IMR-90 (cell line): Measurements from ENCODE around the gene S100B. TPM values are rescaled to one million over a fixed set of nuclear protein-coding genes. Genes with fewer than 3 reads are reported as not detected.

Experiments
- ATAC-seq: fragments of 200-7000 bp; cut with Tn5 transposase; 2 replicates; pipeline ENCODE4 v1.9.1; 2020; ENCODE audit warnings: low read depth, mild to moderate bottlenecking, moderate library complexity
- BruUV-seq: library from RNA; stranded (reverse); fragments of 400-500 nt; replicated peaks from 2 replicates; lab custom pipeline; 2021; lab: Mats Ljungman, UMichigan
- CTCF ChIA-PET: fragments of 300-600 bp; formaldehyde crosslinking; extraction: SDS; loops from one replicate; lab custom pipeline; 2021; ENCODE audit warnings: antibody characterized with exemption; lab: Yijun Ruan, JAX
- POLR2A ChIA-PET: fragments of 300-600 bp; sonication (Branson Sonifier 250); formaldehyde crosslinking; loops from one replicate; lab custom pipeline; 2022; ENCODE audit warnings: antibody characterized with exemption; ENCODE audit not compliant: unreplicated experiment; lab: Charles Lee
- DNase-seq: peaks from one replicate; pipeline ENCODE4 v3.0.0; 2013
- H2AFZ ChIP-seq: replicated peaks from 2 replicates; pipeline ENCODE3; 2013; ENCODE audit warnings: low read length, mild to moderate bottlenecking; ENCODE audit not compliant: poor library complexity
- H2AK5ac ChIP-seq: 2 replicates; pipeline ENCODE4 v1.6.1; 2013; ENCODE audit warnings: low read depth, low read length, inconsistent platforms
- H2AK9ac ChIP-seq: replicated peaks from 2 replicates; pipeline ENCODE3; 2013; ENCODE audit warnings: mild to moderate bottlenecking, low read depth, low read length, moderate library complexity; ENCODE audit not compliant: poor library complexity
- H2BK120ac ChIP-seq: 2 replicates; pipeline ENCODE4 v1.6.1; 2013; ENCODE audit warnings: low read depth, low read length, inconsistent platforms
- H2BK15ac ChIP-seq: 3 replicates; pipeline ENCODE4 v1.6.1; 2013; ENCODE audit warnings: low read depth, low read length, inconsistent platforms
- H2BK20ac ChIP-seq: 2 replicates; pipeline ENCODE4 v1.6.1; 2013; ENCODE audit warnings: low read depth, mild to moderate bottlenecking, inconsistent platforms, low read length, moderate library complexity
- H2BK5ac ChIP-seq: 2 replicates; pipeline ENCODE4 v1.6.1; 2013; ENCODE audit warnings: mild to moderate bottlenecking, low read depth, low read length, inconsistent platforms; ENCODE audit not compliant: poor library complexity, severe bottlenecking
- H3K14ac ChIP-seq: replicated peaks from 2 replicates; pipeline ENCODE4 v1.6.1; 2013; ENCODE audit warnings: low read depth, low read length, inconsistent platforms
- H3K18ac ChIP-seq: 2 replicates; pipeline ENCODE4 v1.6.1; 2013; ENCODE audit warnings: low read depth, low read length, control low read depth
- H3K23ac ChIP-seq: 2 replicates; pipeline ENCODE4 v1.6.1; 2013; ENCODE audit warnings: low read depth, low read length, inconsistent platforms
- H3K27ac ChIP-seq: 2 replicates; pipeline ENCODE4 v1.5.1; 2013; ENCODE audit warnings: mild to moderate bottlenecking, control low read depth, low read length; ENCODE audit not compliant: insufficient read depth
- H3K27me3 ChIP-seq: 2 replicates; pipeline ENCODE4 v1.6.1; 2013; ENCODE audit warnings: low read length; ENCODE audit not compliant: control insufficient read depth, insufficient read depth
- H3K36me3 ChIP-seq: 2 replicates; pipeline ENCODE4 v1.6.1; 2013; ENCODE audit warnings: low read length, mixed read lengths; ENCODE audit not compliant: control insufficient read depth, insufficient read depth
- H3K4ac ChIP-seq: 2 replicates; pipeline ENCODE4 v1.6.1; 2013; ENCODE audit warnings: low read depth, low read length, inconsistent platforms
- H3K4me1 ChIP-seq: 2 replicates; pipeline ENCODE4 v1.6.1; 2013; ENCODE audit warnings: low read length, mixed read lengths; ENCODE audit not compliant: control insufficient read depth, insufficient read depth
- H3K4me2 ChIP-seq: 2 replicates; pipeline ENCODE4 v1.6.1; 2013; ENCODE audit warnings: low read depth, mild to moderate bottlenecking, control low read depth, low read length, moderate library complexity
- H3K4me3 ChIP-seq: 2 replicates; pipeline ENCODE4 v1.5.1; 2013; ENCODE audit warnings: low read depth, mild to moderate bottlenecking, control low read depth, low read length, moderate library complexity; ENCODE audit not compliant: insufficient read depth
- H3K56ac ChIP-seq: 2 replicates; pipeline ENCODE4 v1.6.1; 2013; ENCODE audit warnings: low read length, inconsistent platforms; ENCODE audit not compliant: insufficient read depth; ENCODE audit errors: extremely low read depth
- H3K79me1 ChIP-seq, 2 experiments: 2 replicates each; pipeline ENCODE4 v1.6.1; 2013; ENCODE audit warnings: low read length in 2 of 2, inconsistent platforms in 1 of 2, low read depth in 1 of 2
- H3K9ac ChIP-seq: 2 replicates; pipeline ENCODE4 v1.6.1; 2013; ENCODE audit warnings: low read depth, low read length, control low read depth
- H3K9me1 ChIP-seq: 2 replicates; pipeline ENCODE4 v1.6.1; 2013; ENCODE audit warnings: low read length, inconsistent platforms; ENCODE audit not compliant: insufficient read depth
- H3K9me3 ChIP-seq: 2 replicates; pipeline ENCODE4 v1.6.1; 2013; ENCODE audit warnings: low read length; ENCODE audit not compliant: control insufficient read depth, insufficient read depth
- H4K20me1 ChIP-seq: 2 replicates; pipeline ENCODE4 v1.6.1; 2013; ENCODE audit warnings: low read length, inconsistent platforms; ENCODE audit not compliant: insufficient read depth
- H4K5ac ChIP-seq: 2 replicates; pipeline ENCODE4 v1.6.1; 2013; ENCODE audit warnings: mild to moderate bottlenecking, low read depth, low read length, control low read depth
- H4K8ac ChIP-seq, 2 experiments: 2 replicates each; pipeline ENCODE4 v1.6.1; 2013; ENCODE audit warnings: low read depth in 2 of 2, low read length in 2 of 2, control low read depth in 1 of 2, inconsistent platforms in 1 of 2
- H4K91ac ChIP-seq: 2 replicates; pipeline ENCODE4 v1.6.1; 2013; ENCODE audit warnings: low read depth, low read length, inconsistent platforms; ENCODE audit not compliant: insufficient read depth
- CEBPB ChIP-seq: IDR thresholded peaks from 2 replicates; pipeline ENCODE4 v1.6.1; 2012; ENCODE audit warnings: low read depth, low read length, improper control_type of control experiment
- MAFK ChIP-seq: IDR thresholded peaks from 2 replicates; pipeline ENCODE4 v1.6.1; 2012; ENCODE audit warnings: low read depth, low read length, improper control_type of control experiment
- MAZ ChIP-seq: IDR thresholded peaks from 2 replicates; pipeline ENCODE4 v1.6.1; 2012; ENCODE audit warnings: low read depth, mild to moderate bottlenecking, low read length, improper control_type of control experiment, moderate library complexity, borderline replicate concordance
- MXI1 ChIP-seq: IDR thresholded peaks from 2 replicates; pipeline ENCODE4 v1.6.1; 2012; ENCODE audit warnings: low read depth, mild to moderate bottlenecking, low read length, moderate library complexity, borderline replicate concordance
- NFE2L2 ChIP-seq: fragments of 150-350 bp; IDR thresholded peaks from 2 replicates; pipeline ENCODE4 v1.6.1; 2016; ENCODE audit warnings: low read depth, mild to moderate bottlenecking, low read length
- POLR2A ChIP-seq: IDR thresholded peaks from 2 replicates; pipeline ENCODE4 v1.6.1; 2012; ENCODE audit warnings: mild to moderate bottlenecking, low read depth, low read length
- RCOR1 ChIP-seq: IDR thresholded peaks from 2 replicates; pipeline ENCODE4 v1.6.1; 2012; ENCODE audit warnings: mild to moderate bottlenecking, low read length, improper control_type of control experiment; ENCODE audit not compliant: insufficient replicate concordance
- WGBS, 2 experiments: methylation state at CpG; one replicate each; pipeline versions ENCODE4 v1.1.5 to v1.1.7; 2013; ENCODE audit warnings: missing lambda C conversion rate in 2 of 2; ENCODE audit not compliant: insufficient read length in 1 of 2; ENCODE audit errors: extremely low coverage in 2 of 2; 5-methylcytosine and 5-hydroxymethylcytosine counted together
- dilution Hi-C: fragments of 300-500 bp; cut with HindIII; formaldehyde crosslinking; loops from one replicate; pipeline ENCODE4 v1.14.3; 2018; ENCODE audit warnings: low sequenced_read_pairs; ENCODE audit not compliant: unreplicated experiment
- in situ Hi-C: fragments of 300-500 bp; cut with MboI; formaldehyde crosslinking; loops from 3 replicates; pipeline ENCODE4 v1.14.3; 2019; ENCODE audit warnings: low sequenced_read_pairs, inconsistent platforms, mixed read lengths
- intact Hi-C: fragments of 100-400 bp; cut with micrococcal nuclease; formaldehyde crosslinking; loops from 2 replicates; pipeline ENCODE4 v1.10.0; 2022
- polyA plus RNA-seq, 3 experiments: library from polyadenylated mRNA; depleted of rRNA; stranded (reverse); fragments of >200 nt; gene quantifications; 2 replicates each; pipeline ENCODE4 v1.2.3, GENCODE V29; 2012; ENCODE audit warnings: low replicate concordance in 1 of 3
- total RNA-seq: library from RNA; depleted of rRNA; stranded (reverse); fragments of >200 nt; gene quantifications from 2 replicates; pipeline ENCODE4 v1.2.3, GENCODE V29; 2012
- TF ChIP-seq, protein P1 (sequence below): fragments of 150-350 bp; IDR thresholded peaks from 2 replicates; pipeline ENCODE4 v1.6.1; 2017; ENCODE audit warnings: mild to moderate bottlenecking, antibody characterized with exemption, low read length, low read depth

The S100B gene
- total and polyA plus RNA-seq, 2 of the 4 experiments (the other 2 are of a cell fraction), result 0.18 to 0.26 TPM

DNA sequence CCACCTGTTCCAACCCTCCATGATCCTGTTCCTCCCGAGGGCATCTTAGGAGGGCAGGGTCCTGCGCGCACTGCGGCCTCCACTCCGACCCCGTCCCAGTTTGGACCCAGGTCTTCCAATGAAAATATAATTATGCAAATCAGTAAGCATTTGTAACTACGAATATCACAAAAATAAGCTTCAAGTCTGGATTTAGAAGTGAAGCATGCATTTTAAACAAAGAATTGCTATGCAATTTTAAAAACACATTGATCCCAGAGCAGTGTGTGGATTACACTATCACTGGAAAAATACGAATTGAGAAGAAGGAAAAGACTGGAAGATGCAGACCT, 31.3 kb upstream of the S100B start (continued):
- no peak for TF ChIP-seq NFE2L2

DNA sequence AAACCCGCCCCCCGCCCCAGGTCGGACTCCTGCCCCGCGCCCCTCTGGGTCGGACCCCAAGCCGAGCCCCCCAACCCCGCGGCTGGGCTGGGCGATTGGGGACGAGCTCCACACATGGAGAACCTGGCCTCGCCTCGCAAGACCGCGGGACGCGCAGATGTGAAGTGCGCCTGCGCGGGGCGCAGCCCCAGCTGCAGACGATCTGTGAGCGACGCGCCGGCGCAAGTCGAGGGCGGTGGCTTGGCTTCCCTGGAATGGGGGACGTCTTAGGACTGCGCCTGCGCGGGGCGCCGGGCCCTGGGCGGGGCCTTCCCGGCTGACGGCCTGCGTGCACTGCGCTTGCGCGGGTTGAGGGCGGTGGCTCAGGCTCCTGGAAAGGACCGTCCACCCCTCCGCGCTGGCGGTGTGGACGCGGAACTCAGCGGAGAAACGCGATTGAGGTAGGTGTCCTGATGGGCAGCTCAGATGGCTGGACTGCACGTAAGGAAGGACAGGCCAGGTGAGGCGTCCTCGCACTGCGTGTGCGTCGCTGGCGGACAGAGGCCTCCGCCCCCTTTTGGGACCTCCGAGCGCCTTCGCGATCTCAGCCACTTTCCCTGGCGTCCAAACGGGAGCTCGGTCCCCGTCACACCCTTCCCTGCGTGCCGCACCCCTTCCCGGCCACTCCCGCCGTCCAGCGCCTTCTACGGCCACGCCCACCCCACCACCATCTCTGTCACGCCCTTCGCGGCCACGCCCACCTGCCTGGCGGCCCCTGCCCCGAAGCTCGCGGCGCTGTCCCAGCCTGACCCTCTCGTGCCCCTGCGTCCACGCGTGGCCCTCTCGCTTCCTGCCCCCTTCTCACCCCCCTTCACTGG, 30.7 kb upstream of the S100B start, which contains the start of gene PRMT2:
TSS of gene PRMT2 (plus strand) at position 351 of the 857 bp plus-strand sequence. CDS start 1,278 bp downstream, outside the sequence.
- peaks cover 5 to 31% of the 10 kb centered on the region in 2 experiments; a peak in 3 of 4 replicates for H3K79me1 ChIP-seq
- peak within 1 kb of the TSS; percentile 98 to 100 for H4K8ac ChIP-seq
- peak within 1 kb of the TSS; percentile 100 for H2AK5ac ChIP-seq
- H3K9me1 ChIP-seq, result peaks cover 6% of the 10 kb centered on the region; the same call in 1 of the 2 replicates
- peak within 1 kb of the TSS; percentile 98 for H2AFZ ChIP-seq
- CTCF ChIA-PET, result interaction anchor here (0.6 kb wide), 1 partner anchor 357 kb away, joined by 5 read pairs; no protein-coding TSS in a partner anchor
- peaks cover 27% of the 10 kb centered on the region for H4K20me1 ChIP-seq
- H3K4ac ChIP-seq, result peak within 1 kb of the TSS; percentile 99
- DNase-seq (peak; percentile 96), ATAC-seq (peak; percentile 93)
- peak within 1 kb of the TSS; percentile 100 for H3K14ac ChIP-seq
- H4K5ac ChIP-seq, result peak within 1 kb of the TSS; percentile 97
- H3K4me1 ChIP-seq, result peaks cover 4% of the 10 kb centered on the region
- H3K56ac ChIP-seq, result peak within 1 kb of the TSS; percentile 97
- BruUV-seq, result no TSS peak
- peak within 1 kb of the TSS; percentile 59 for H2BK120ac ChIP-seq
- H3K36me3 ChIP-seq, result peaks cover 3% of the 10 kb centered on the region
- no peaks in the 10 kb centered on the region for H3K27me3 ChIP-seq
- H3K9me3 ChIP-seq, result no peaks in the 10 kb centered on the region
- intact Hi-C loops, result no loop called here
- TF ChIP-seq POLR2A (peak; percentile 77), CEBPB (no peak), MXI1 (peak; percentile 92; the same call in 1 of the 2 replicates), MAFK (no peak), RCOR1 (no peak), MAZ (peak; percentile 23; the same call in 1 of the 2 replicates)
- TF ChIP-seq, protein P1, sequence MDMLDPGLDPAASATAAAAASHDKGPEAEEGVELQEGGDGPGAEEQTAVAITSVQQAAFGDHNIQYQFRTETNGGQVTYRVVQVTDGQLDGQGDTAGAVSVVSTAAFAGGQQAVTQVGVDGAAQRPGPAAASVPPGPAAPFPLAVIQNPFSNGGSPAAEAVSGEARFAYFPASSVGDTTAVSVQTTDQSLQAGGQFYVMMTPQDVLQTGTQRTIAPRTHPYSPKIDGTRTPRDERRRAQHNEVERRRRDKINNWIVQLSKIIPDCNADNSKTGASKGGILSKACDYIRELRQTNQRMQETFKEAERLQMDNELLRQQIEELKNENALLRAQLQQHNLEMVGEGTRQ, result 0 out of 2 replicates have a peak, but pooled peaks have one; percentile 4
- 1% methylated on average over 60 of the region's 90 CpGs; no CpG with 5 or more reads in 1 of the 2 experiments for WGBS, 2 experiments
- peak within 1 kb of the TSS; percentile 98 for H3K27ac ChIP-seq
- peak within 1 kb of the TSS; percentile 90 for H3K4me3 ChIP-seq
- POLR2A ChIA-PET, result interaction anchor here (1.0 kb wide), 1 partner anchor 18 kb away, joined by 3 read pairs; no protein-coding TSS in a partner anchor
- 0 out of 2 replicates have a peak within 1 kb of the TSS, but pooled peaks have one; percentile 20 for H2BK20ac ChIP-seq
- H3K23ac ChIP-seq, result peak within 1 kb of the TSS; percentile 97
- peak within 1 kb of the TSS; percentile 76; the same call in 1 of the 3 replicates for H2BK15ac ChIP-seq
- H2BK5ac ChIP-seq, result peak within 1 kb of the TSS; percentile 96
- in situ Hi-C loops, result no loop called here
- peak within 1 kb of the TSS; percentile 99 for H3K9ac ChIP-seq
- peak within 1 kb of the TSS; percentile 100 for H2AK9ac ChIP-seq
- H4K91ac ChIP-seq, result peak within 1 kb of the TSS; percentile 100
- H3K4me2 ChIP-seq, result peak within 1 kb of the TSS; percentile 84
- peak within 1 kb of the TSS; percentile 93 for H3K18ac ChIP-seq
- dilution Hi-C loops, result no loop called here
